Stimulated activated naive CD4-positive, alpha-beta T cell (primary cell): Measurements from ENCODE around the gene ARHGEF2.

ENCODE experiments used
- DNase-seq, 6 experiments: peaks; one replicate each; lab custom pipeline; 2025; lab: John Stamatoyannopoulos, UW

The ARHGEF2 gene

DNA sequence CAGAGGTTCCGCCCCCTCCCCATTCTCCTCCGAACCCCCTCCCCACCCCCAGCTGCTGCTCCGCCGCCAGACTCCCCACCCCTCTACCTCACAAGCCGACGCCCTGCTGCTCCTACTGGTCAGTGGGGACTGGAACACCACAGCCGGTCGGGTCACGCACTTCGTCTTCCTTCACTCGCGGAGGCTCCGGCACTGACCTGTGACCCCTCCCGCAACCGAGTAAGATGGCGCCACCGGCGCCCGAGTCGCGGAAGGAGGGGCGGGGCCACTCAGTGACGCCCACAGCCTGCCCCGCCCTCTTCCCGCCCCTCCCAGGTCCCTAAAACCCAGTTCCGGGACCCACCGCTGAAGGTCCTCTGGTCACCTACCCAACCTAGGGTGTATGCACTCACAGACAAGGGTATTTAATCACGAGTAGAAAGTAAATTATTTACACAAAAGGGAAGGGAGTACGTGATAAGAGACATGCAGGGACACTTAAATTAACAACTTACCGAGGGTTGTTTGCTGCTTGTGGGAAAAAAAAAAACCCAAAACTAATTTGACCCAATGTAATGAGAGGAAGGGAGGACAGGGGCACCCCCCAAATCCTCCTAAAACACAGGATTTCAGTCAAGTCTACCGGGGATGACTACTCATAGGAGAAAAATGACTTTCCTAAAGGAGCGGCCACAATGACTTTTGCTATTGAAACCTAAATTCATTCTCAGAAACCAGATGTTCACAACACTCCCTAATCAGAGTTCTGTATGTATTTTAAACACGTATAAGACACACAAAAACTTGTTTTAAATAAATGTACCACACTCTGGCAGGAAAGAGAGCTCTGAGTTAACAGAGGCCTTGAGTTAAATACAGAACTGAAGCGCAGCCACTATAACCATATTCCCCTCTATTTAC lies 66.9 kb downstream of the ARHGEF2 start, which contains the start of gene RIT1:
Gene RIT1, minus strand, starts transcription at position 194 of the 900 bp plus-strand sequence. CDS start 588 bp downstream, outside the sequence.
- DNase-seq: peak; percentile 62 to 83 (median 78)

- peak in 1 of 6 experiments; percentile 25 for DNase-seq
These were observed 67.7 kb downstream of the ARHGEF2 start for GRCh38 chr1:155910621-155911121.

GRCh38 chr1:155909894-155910293 lies 68.5 kb downstream of the ARHGEF2 start:
- DNase-seq: no peak

- DNase-seq: no peak
These were observed 74.1 kb downstream of the ARHGEF2 start for GRCh38 chr1:155904261-155904660.

DNA sequence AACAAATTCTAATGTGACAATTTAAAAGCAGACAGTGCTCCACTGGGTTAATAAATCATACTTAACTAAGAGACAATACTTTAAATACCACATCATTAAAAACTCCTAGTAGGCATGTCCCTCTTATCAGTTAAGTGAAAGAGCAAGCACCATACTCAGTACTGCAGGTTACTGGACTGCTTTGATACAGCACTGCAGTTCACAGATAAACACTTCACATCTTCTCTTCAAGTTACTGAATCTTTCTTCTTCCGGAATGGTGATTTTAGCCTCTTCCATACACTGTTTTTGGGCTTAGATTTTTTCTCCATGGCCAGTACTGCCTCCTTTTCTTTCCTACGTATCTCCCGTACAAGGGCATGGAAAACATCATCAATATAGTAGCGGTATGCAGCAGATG lies 78.2 kb downstream of the ARHGEF2 start:
- DNase-seq: no peak

DNA sequence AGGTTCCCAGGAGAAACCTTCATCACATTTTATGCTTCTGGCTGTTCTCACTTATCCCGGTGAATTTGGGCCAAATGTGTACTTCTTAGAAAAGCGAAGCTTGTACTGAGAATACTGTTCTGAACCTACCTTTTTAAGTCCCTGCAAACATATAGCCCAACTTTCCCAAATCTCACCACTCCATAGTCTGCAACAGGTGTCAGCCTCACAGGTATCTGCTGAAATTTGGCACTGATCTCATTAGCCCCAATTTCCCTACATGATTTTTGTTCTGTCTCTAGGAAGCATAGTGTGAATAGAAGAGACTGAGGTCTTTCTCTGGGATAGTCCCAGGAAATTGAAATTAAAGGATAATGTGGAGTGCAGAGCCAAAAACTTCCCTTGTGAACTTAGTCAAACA lies 78.7 kb downstream of the ARHGEF2 start:
- no peak for DNase-seq

- no peak for DNase-seq
These were observed 79.5 kb downstream of the ARHGEF2 start for GRCh38 chr1:155898888-155899287.

DNA sequence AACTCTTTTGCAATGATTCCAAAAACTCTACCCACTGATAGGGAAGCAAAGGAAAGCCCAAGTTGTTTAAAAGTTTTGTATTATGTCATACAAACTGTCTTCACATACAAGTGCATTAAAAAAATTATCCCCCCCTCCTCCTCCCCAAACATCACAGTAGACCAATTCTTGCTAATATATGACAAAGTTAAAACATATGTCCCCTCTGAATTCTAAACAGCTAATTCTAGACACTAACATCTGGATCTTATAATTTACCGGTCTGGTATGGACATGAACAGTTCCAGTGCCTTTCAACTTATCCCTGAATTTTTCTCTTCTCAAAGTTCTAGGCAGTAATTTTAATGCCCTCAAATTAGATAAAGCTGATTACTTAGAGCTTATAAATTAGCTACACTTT lies 80.6 kb downstream of the ARHGEF2 start:
- no peak for DNase-seq
